IMR-90 (cell line): ENCODE results near the gene KDM2B. TPM values are rescaled to one million over a fixed set of nuclear protein-coding genes. Genes with fewer than 3 reads are reported as not detected.

Source experiments
- ATAC-seq: fragments of 200-7000 bp; cut with Tn5 transposase; 2 replicates; pipeline ENCODE4 v1.9.1; 2020; ENCODE audit warnings: low read depth, mild to moderate bottlenecking, moderate library complexity
- BruUV-seq: library from RNA; stranded (reverse); fragments of 400-500 nt; replicated peaks from 2 replicates; lab custom pipeline; 2021; lab: Mats Ljungman, UMichigan
- CTCF ChIA-PET: fragments of 300-600 bp; formaldehyde crosslinking; extraction: SDS; loops from one replicate; lab custom pipeline; 2021; ENCODE audit warnings: antibody characterized with exemption; lab: Yijun Ruan, JAX
- POLR2A ChIA-PET: fragments of 300-600 bp; sonication (Branson Sonifier 250); formaldehyde crosslinking; loops from one replicate; lab custom pipeline; 2022; ENCODE audit warnings: antibody characterized with exemption; ENCODE audit not compliant: unreplicated experiment; lab: Charles Lee
- DNase-seq: peaks from one replicate; pipeline ENCODE4 v3.0.0; 2013
- H2AFZ ChIP-seq: replicated peaks from 2 replicates; pipeline ENCODE3; 2013; ENCODE audit warnings: low read length, mild to moderate bottlenecking; ENCODE audit not compliant: poor library complexity
- H2AK5ac ChIP-seq: 2 replicates; pipeline ENCODE4 v1.6.1; 2013; ENCODE audit warnings: low read depth, low read length, inconsistent platforms
- H2AK9ac ChIP-seq: replicated peaks from 2 replicates; pipeline ENCODE3; 2013; ENCODE audit warnings: mild to moderate bottlenecking, low read depth, low read length, moderate library complexity; ENCODE audit not compliant: poor library complexity
- H2BK120ac ChIP-seq: 2 replicates; pipeline ENCODE4 v1.6.1; 2013; ENCODE audit warnings: low read depth, low read length, inconsistent platforms
- H2BK15ac ChIP-seq: 3 replicates; pipeline ENCODE4 v1.6.1; 2013; ENCODE audit warnings: low read depth, low read length, inconsistent platforms
- H2BK20ac ChIP-seq: 2 replicates; pipeline ENCODE4 v1.6.1; 2013; ENCODE audit warnings: low read depth, mild to moderate bottlenecking, inconsistent platforms, low read length, moderate library complexity
- H2BK5ac ChIP-seq: 2 replicates; pipeline ENCODE4 v1.6.1; 2013; ENCODE audit warnings: mild to moderate bottlenecking, low read depth, low read length, inconsistent platforms; ENCODE audit not compliant: poor library complexity, severe bottlenecking
- H3K14ac ChIP-seq: replicated peaks from 2 replicates; pipeline ENCODE4 v1.6.1; 2013; ENCODE audit warnings: low read depth, low read length, inconsistent platforms
- H3K18ac ChIP-seq: 2 replicates; pipeline ENCODE4 v1.6.1; 2013; ENCODE audit warnings: low read depth, low read length, control low read depth
- H3K23ac ChIP-seq: 2 replicates; pipeline ENCODE4 v1.6.1; 2013; ENCODE audit warnings: low read depth, low read length, inconsistent platforms
- H3K27ac ChIP-seq: 2 replicates; pipeline ENCODE4 v1.5.1; 2013; ENCODE audit warnings: mild to moderate bottlenecking, control low read depth, low read length; ENCODE audit not compliant: insufficient read depth
- H3K27me3 ChIP-seq: 2 replicates; pipeline ENCODE4 v1.6.1; 2013; ENCODE audit warnings: low read length; ENCODE audit not compliant: control insufficient read depth, insufficient read depth
- H3K36me3 ChIP-seq: 2 replicates; pipeline ENCODE4 v1.6.1; 2013; ENCODE audit warnings: low read length, mixed read lengths; ENCODE audit not compliant: control insufficient read depth, insufficient read depth
- H3K4ac ChIP-seq: 2 replicates; pipeline ENCODE4 v1.6.1; 2013; ENCODE audit warnings: low read depth, low read length, inconsistent platforms
- H3K4me1 ChIP-seq: 2 replicates; pipeline ENCODE4 v1.6.1; 2013; ENCODE audit warnings: low read length, mixed read lengths; ENCODE audit not compliant: control insufficient read depth, insufficient read depth
- H3K4me2 ChIP-seq: 2 replicates; pipeline ENCODE4 v1.6.1; 2013; ENCODE audit warnings: low read depth, mild to moderate bottlenecking, control low read depth, low read length, moderate library complexity
- H3K4me3 ChIP-seq: 2 replicates; pipeline ENCODE4 v1.5.1; 2013; ENCODE audit warnings: low read depth, mild to moderate bottlenecking, control low read depth, low read length, moderate library complexity; ENCODE audit not compliant: insufficient read depth
- H3K56ac ChIP-seq: 2 replicates; pipeline ENCODE4 v1.6.1; 2013; ENCODE audit warnings: low read length, inconsistent platforms; ENCODE audit not compliant: insufficient read depth; ENCODE audit errors: extremely low read depth
- H3K79me1 ChIP-seq, 2 experiments: 2 replicates each; pipeline ENCODE4 v1.6.1; 2013; ENCODE audit warnings: low read length in 2 of 2, inconsistent platforms in 1 of 2, low read depth in 1 of 2
- H3K9ac ChIP-seq: 2 replicates; pipeline ENCODE4 v1.6.1; 2013; ENCODE audit warnings: low read depth, low read length, control low read depth
- H3K9me1 ChIP-seq: 2 replicates; pipeline ENCODE4 v1.6.1; 2013; ENCODE audit warnings: low read length, inconsistent platforms; ENCODE audit not compliant: insufficient read depth
- H3K9me3 ChIP-seq: 2 replicates; pipeline ENCODE4 v1.6.1; 2013; ENCODE audit warnings: low read length; ENCODE audit not compliant: control insufficient read depth, insufficient read depth
- H4K20me1 ChIP-seq: 2 replicates; pipeline ENCODE4 v1.6.1; 2013; ENCODE audit warnings: low read length, inconsistent platforms; ENCODE audit not compliant: insufficient read depth
- H4K5ac ChIP-seq: 2 replicates; pipeline ENCODE4 v1.6.1; 2013; ENCODE audit warnings: mild to moderate bottlenecking, low read depth, low read length, control low read depth
- H4K8ac ChIP-seq, 2 experiments: 2 replicates each; pipeline ENCODE4 v1.6.1; 2013; ENCODE audit warnings: low read depth in 2 of 2, low read length in 2 of 2, control low read depth in 1 of 2, inconsistent platforms in 1 of 2
- H4K91ac ChIP-seq: 2 replicates; pipeline ENCODE4 v1.6.1; 2013; ENCODE audit warnings: low read depth, low read length, inconsistent platforms; ENCODE audit not compliant: insufficient read depth
- MXI1 ChIP-seq: IDR thresholded peaks from 2 replicates; pipeline ENCODE4 v1.6.1; 2012; ENCODE audit warnings: low read depth, mild to moderate bottlenecking, low read length, moderate library complexity, borderline replicate concordance
- RAD21 ChIP-seq: IDR thresholded peaks from 2 replicates; pipeline ENCODE4 v1.6.1; 2012; ENCODE audit warnings: low read length, improper control_type of control experiment
- RFX5 ChIP-seq: IDR thresholded peaks from 2 replicates; pipeline ENCODE4 v1.8.0; 2012; ENCODE audit warnings: low read depth, mild to moderate bottlenecking, low read length, moderate library complexity
- WGBS, 2 experiments: methylation state at CpG; one replicate each; pipeline versions ENCODE4 v1.1.5 to v1.1.7; 2013; ENCODE audit warnings: missing lambda C conversion rate in 2 of 2; ENCODE audit not compliant: insufficient read length in 1 of 2; ENCODE audit errors: extremely low coverage in 2 of 2; 5-methylcytosine and 5-hydroxymethylcytosine counted together
- dilution Hi-C: fragments of 300-500 bp; cut with HindIII; formaldehyde crosslinking; loops from one replicate; pipeline ENCODE4 v1.14.3; 2018; ENCODE audit warnings: low sequenced_read_pairs; ENCODE audit not compliant: unreplicated experiment
- in situ Hi-C: fragments of 300-500 bp; cut with MboI; formaldehyde crosslinking; loops from 3 replicates; pipeline ENCODE4 v1.14.3; 2019; ENCODE audit warnings: low sequenced_read_pairs, inconsistent platforms, mixed read lengths
- intact Hi-C: fragments of 100-400 bp; cut with micrococcal nuclease; formaldehyde crosslinking; loops from 2 replicates; pipeline ENCODE4 v1.10.0; 2022
- polyA plus RNA-seq, 3 experiments: library from polyadenylated mRNA; depleted of rRNA; stranded (reverse); fragments of >200 nt; gene quantifications; 2 replicates each; pipeline ENCODE4 v1.2.3, GENCODE V29; 2012; ENCODE audit warnings: low replicate concordance in 1 of 3
- total RNA-seq: library from RNA; depleted of rRNA; stranded (reverse); fragments of >200 nt; gene quantifications from 2 replicates; pipeline ENCODE4 v1.2.3, GENCODE V29; 2012

Gene KDM2B
- total and polyA plus RNA-seq, 2 of the 4 experiments (the other 2 are of a cell fraction) = 22.6 to 24.2 TPM

GRCh38 chr12:121570467-121571283, 10.1 kb downstream of the KDM2B start:
- POLR2A ChIA-PET = no interaction called here
- Histone ChIP-seq H2BK15ac (no peak overlapping the region), H2AK9ac (no peak overlapping the region), H3K18ac (no peak overlapping the region), H3K4ac (no peak overlapping the region), H2BK5ac (no peak overlapping the region), H2AK5ac (no peak overlapping the region), H3K56ac (no peak overlapping the region), H3K14ac (no peak overlapping the region), H4K5ac (no peak overlapping the region), H3K9ac (no peak overlapping the region), H3K79me1 (peaks cover 7 to 15% of the 10 kb centered on the region in 2 experiments; a peak in 3 of 4 replicates), H3K4me3 (no peak overlapping the region), H4K8ac (no peak overlapping the region), H3K23ac (no peak overlapping the region), H2BK120ac (no peak overlapping the region), H2BK20ac (no peak overlapping the region), H3K9me3 (no peaks in the 10 kb centered on the region), H4K91ac (no peak overlapping the region), H3K36me3 (peaks cover 20% of the 10 kb centered on the region), H3K27ac (no peak overlapping the region), H4K20me1 (no peaks in the 10 kb centered on the region), H2AFZ (no peak overlapping the region), H3K27me3 (no peaks in the 10 kb centered on the region), H3K9me1 (peaks cover 4% of the 10 kb centered on the region), H3K4me2 (no peak overlapping the region), H3K4me1 (no peaks in the 10 kb centered on the region)
- intact Hi-C loops = no loop called here
- CTCF ChIA-PET = no interaction called here
- BruUV-seq = no TSS peak
- TF ChIP-seq MXI1 (no peak), RAD21 (no peak), RFX5 (no peak)
- ATAC-seq (no peak), DNase-seq (peak; percentile 36)
- WGBS, 2 experiments = 96% methylated on average over 3 of the region's 5 CpGs; no CpG with 5 or more reads in 1 of the 2 experiments
- dilution Hi-C loops = no loop called here
- in situ Hi-C loops = no loop called here
